Stimulated activated CD4-positive, alpha-beta T cell treated with anti-CD3 and anti-CD28 coated beads, TNF-alpha, amount 100 ng/mL, for 4 hours (primary cell): Measurements from ENCODE around the gene OR1M1.
"Not testable (repeated sequence)": the region's sequence is repeated elsewhere in the genome, so short reads cannot be mapped to it uniquely, and the experiment has no call there.

Experiments used
- DNase-seq, 3 experiments: peaks; one replicate each; pipeline ENCODE4 v3.0.0-alpha.2; 2020; ENCODE audit warnings: low read depth in 3 of 3

The OR1M1 gene

GRCh38 chr19:9086761-9087160 lies at the start of gene OR1M1:
Gene OR1M1 (plus strand): TSS chr19:9087061. CDS start chr19:9093245, 6,184 bp downstream.
- no peak for DNase-seq

- DNase-seq, result no peak
These were observed 49.3 kb upstream of the OR1M1 start for GRCh38 chr19:9037400-9038062.

DNA sequence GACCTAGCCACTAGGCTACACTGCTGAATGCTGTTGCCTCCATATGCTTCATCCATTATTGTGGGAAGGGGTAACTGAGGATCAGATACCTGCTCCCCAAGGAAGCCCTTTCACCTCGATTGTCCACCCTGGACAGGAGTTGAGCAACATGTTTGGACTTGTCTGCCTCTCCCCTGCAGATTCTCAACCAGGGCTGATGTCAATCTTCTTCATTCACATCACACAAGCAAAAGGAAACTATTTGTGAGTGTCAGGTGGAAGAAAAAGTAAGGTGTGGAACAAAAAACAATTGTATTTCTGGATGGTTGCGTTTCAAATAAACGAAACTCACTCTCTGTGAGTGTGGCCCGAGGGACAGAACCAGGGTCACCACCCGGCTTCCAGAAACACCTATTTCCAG lies 47.1 kb upstream of the OR1M1 start:
- DNase-seq, result no peak

- DNase-seq, result no peak
These were observed 46.7 kb upstream of the OR1M1 start for GRCh38 chr19:9040131-9040530.

GRCh38 chr19:9041023-9041422 lies 45.8 kb upstream of the OR1M1 start:
- DNase-seq, result no peak

- no peak for DNase-seq
These were observed 43.3 kb upstream of the OR1M1 start for GRCh38 chr19:9043524-9043923.

DNA sequence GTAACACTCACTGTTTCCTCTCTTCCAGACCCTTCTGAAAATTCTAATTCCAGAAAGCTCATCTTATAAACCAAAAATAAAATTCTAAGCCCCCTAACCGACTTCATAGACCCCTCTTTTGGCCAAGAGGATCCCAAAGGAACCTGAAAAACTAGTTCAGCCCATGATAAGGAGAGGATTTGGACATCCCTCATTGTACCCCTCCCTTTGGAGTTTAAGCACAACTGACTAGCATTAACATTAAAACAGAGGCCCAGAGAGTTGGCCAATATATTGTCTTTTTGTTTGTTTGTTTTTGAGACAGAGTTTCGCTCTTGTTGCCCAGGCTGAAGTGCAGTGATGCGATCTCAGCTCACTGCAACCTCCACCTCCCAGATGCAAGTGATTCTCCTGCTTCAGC lies 42.4 kb upstream of the OR1M1 start:
- DNase-seq, result no peak

DNA sequence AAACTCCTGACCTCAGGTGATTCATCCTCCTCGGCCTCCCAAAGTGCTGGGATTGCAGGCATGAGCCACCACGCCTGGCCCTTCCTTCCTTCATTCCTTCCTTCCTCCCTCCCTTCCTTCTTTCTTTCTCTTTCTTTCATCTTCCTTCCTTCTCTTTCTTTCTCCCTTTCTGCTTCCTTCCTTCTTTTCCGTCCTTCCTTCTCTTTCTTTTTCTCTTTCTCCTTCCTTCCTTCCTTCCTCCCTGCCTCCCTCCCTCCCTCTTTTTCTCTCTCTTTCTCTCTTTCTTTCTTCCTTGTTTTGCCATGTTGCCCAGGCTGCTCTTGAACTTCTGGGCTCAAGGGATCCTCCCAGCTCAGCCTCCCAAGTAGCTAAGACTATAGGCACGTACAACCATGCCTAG lies 40.2 kb upstream of the OR1M1 start:
- DNase-seq, result no peak

DNA sequence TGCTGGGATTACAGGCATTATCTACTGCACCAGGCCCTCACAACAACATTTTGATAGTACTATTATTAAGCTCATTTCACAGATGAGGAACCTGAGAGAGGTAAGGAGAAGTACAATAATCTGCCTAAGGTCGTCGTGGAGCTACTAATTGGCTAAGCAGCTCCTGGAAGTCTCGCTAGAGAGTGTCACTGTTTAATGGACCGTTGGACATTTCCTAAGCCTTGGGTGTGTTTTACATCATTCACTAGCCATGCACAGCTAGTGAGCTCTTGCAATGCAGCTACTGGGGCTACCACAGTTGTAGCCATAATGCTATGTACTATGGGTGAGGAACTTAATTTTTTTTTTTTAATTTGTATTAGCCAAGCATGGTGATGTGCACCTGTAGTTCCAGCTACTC lies 34.0 kb upstream of the OR1M1 start:
- no peak for DNase-seq

GRCh38 chr19:9053674-9054073 lies 33.2 kb upstream of the OR1M1 start:
- not testable (repeated sequence) for DNase-seq

DNA sequence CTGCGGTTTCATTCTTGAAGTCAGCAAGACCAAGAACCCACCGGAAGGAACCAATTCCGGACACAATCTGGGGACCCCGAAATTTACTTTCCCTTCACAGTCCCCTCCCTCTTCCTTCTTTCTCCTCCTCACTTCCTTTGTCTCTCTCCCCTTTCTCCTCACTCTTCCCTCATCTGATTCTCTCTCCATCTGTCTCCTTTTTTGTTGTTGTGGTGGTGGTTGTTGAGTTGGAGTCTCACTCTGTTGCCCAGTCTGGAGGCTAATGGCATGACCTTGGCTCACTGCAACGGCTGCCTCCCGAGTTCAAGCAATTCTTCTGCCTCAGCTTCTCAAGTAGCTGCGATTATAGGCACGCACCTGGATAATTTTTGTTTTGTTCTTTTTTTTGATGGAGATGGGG lies 32.7 kb upstream of the OR1M1 start:
- DNase-seq, result no peak

GRCh38 chr19:9054765-9055164 lies 32.1 kb upstream of the OR1M1 start:
- DNase-seq, result no peak

- DNase-seq, result not testable (repeated sequence)
These were observed 30.7 kb upstream of the OR1M1 start for GRCh38 chr19:9056131-9056530.

- no peak for DNase-seq
These were observed 29.2 kb upstream of the OR1M1 start for GRCh38 chr19:9057505-9058258.

- DNase-seq, result no peak
These were observed 27.8 kb upstream of the OR1M1 start for GRCh38 chr19:9058905-9059667.

GRCh38 chr19:9060564-9061340 lies 26.1 kb upstream of the OR1M1 start:
- no peak for DNase-seq

DNA sequence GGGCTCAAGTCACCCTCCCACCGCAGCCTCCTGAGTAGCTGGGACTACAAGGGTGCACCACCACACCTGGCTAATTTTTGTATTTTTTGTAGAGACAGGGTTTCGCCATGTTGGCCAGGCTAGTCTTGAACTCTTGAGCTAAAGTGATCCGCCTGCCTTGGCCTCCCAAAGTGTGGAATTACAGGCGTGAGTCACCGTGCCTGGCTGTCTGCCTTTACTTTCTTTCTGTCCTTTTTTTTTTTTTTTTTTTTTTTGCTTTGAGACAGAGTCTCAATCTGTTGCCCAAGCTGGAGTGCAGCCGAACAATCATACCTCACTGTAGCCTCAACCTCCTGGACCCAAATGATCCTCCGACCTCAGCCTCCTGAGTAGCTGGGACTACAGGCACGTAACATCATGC lies 25.0 kb upstream of the OR1M1 start:
- DNase-seq, result no peak

GRCh38 chr19:9065457-9066014 lies 21.3 kb upstream of the OR1M1 start:
- DNase-seq, result no peak

DNA sequence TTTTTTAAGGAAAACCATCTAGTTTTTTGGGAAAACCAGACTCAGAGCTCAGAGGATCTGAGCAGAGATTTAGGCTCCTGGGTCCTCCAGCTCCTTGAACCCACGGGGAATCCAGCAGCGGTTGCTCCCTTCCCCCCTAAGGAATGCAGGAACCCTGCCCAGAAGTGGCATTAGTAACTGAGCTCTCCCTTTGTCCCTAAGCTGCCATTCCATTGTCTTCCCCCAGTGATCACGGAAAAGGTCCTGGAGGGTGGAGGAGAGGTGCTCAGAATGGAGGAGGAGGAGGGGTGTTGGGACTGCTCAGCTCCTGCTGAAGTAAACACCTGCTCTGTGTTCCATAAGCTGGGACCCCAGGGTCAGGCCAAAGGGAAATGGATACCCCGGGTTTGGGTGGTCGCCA lies 16.8 kb upstream of the OR1M1 start:
- no peak for DNase-seq

DNA sequence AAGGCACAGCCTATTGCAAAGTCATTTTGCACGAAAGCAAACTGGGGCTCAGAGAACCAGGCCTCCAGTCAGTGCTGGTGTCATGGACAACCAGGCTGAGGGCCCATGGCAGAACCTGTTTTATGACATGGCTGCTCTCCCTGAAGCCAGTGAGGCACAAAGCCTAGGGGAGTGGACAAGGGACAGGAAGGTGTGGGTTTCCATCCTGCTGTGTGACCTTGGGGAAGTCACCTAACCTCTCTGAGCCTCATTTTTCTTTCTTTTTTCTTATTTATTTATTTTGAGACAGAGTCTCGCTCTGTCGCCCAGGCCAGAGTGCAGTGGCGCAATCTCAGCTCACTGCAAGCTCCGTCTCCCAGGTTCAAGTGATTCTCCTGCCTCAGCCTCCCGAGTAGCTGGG lies 15.1 kb upstream of the OR1M1 start:
- not testable (repeated sequence) for DNase-seq

GRCh38 chr19:9073806-9074205 lies 13.1 kb upstream of the OR1M1 start:
- no peak for DNase-seq
